GM23338 (cell line): ENCODE data around the gene VWA3B. TPM values are rescaled to one million over a fixed set of nuclear protein-coding genes. Genes with fewer than 3 reads are reported as not detected.

Experiments
- ATAC-seq: fragments of 200-7000 bp; cut with Tn5 transposase; 3 replicates; pipeline ENCODE4 v1.9.1; 2020
- DNase-seq: peaks from one replicate; pipeline ENCODE4 v3.0.0-alpha.2; 2015; ENCODE audit warnings: low spot score
- H2AFZ ChIP-seq: fragments of 200-600 bp; sonication (generic); 2 replicates; pipeline ENCODE4 v1.8.0; 2016; ENCODE audit warnings: antibody characterized with exemption, mild to moderate bottlenecking, moderate library complexity
- H3F3A ChIP-seq: fragments of 200-600 bp; sonication (generic); replicated peaks from 2 replicates; pipeline ENCODE4 v1.8.0; 2017; ENCODE audit warnings: antibody characterized with exemption, mixed run types, low read depth
- H3K27ac ChIP-seq: fragments of 200-600 bp; sonication (generic); 2 replicates; pipeline ENCODE4 v1.6.1; 2016; ENCODE audit warnings: low read depth
- H3K27me3 ChIP-seq: fragments of 200-600 bp; sonication (generic); 2 replicates; pipeline ENCODE4 v1.8.0; 2016; ENCODE audit warnings: mild to moderate bottlenecking, mixed run types, moderate library complexity; ENCODE audit not compliant: insufficient read depth
- H3K36me3 ChIP-seq: fragments of 200-600 bp; sonication (generic); 2 replicates; pipeline ENCODE4 v1.8.0; 2016; ENCODE audit warnings: mild to moderate bottlenecking; ENCODE audit not compliant: insufficient read depth
- H3K4me1 ChIP-seq: fragments of 200-600 bp; sonication (generic); 2 replicates; pipeline ENCODE4 v1.8.0; 2016; ENCODE audit warnings: mild to moderate bottlenecking, moderate library complexity; ENCODE audit not compliant: insufficient read depth
- H3K4me2 ChIP-seq: fragments of 200-600 bp; sonication (generic); 2 replicates; pipeline ENCODE4 v1.7.1; 2017; ENCODE audit warnings: mixed run types
- H3K4me3 ChIP-seq: fragments of 200-600 bp; sonication (generic); 2 replicates; pipeline ENCODE4 v1.6.1; 2016; ENCODE audit warnings: mixed run types
- H3K79me2 ChIP-seq: fragments of 200-600 bp; sonication (generic); replicated peaks from 2 replicates; pipeline ENCODE4 v1.8.0; 2017; ENCODE audit warnings: mild to moderate bottlenecking; ENCODE audit not compliant: insufficient read depth
- H3K9me2 ChIP-seq: fragments of 200-600 bp; sonication (generic); 2 replicates; pipeline ENCODE4 v1.8.0; 2017; ENCODE audit not compliant: insufficient read depth
- H4K20me1 ChIP-seq: fragments of 200-600 bp; sonication (generic); replicated peaks from 2 replicates; pipeline ENCODE4 v1.8.0; 2017; ENCODE audit warnings: mild to moderate bottlenecking; ENCODE audit not compliant: insufficient read depth
- H3K27ac Mint-ChIP-seq: 2 replicates; pipeline ENCODE4 v1.8.0; 2020; ENCODE audit warnings: inconsistent platforms, mild to moderate bottlenecking, moderate library complexity, mixed read lengths
- H3K27me3 Mint-ChIP-seq: 3 replicates; pipeline ENCODE4 v1.8.0; 2022; ENCODE audit warnings: low read depth, mild to moderate bottlenecking, moderate library complexity, mixed read lengths, inconsistent platforms; ENCODE audit not compliant: insufficient read depth, poor library complexity
- H3K36me3 Mint-ChIP-seq: 3 replicates; pipeline ENCODE4 v1.8.0; 2021; ENCODE audit warnings: low read depth, mild to moderate bottlenecking, inconsistent platforms, moderate library complexity, mixed read lengths
- H3K4me1 Mint-ChIP-seq: 3 replicates; pipeline ENCODE4 v1.8.0; 2020; ENCODE audit warnings: mild to moderate bottlenecking, inconsistent platforms, mixed read lengths
- H3K4me3 Mint-ChIP-seq: 3 replicates; pipeline ENCODE4 v1.8.0; 2021; ENCODE audit warnings: moderate library complexity, mild to moderate bottlenecking, inconsistent platforms, mixed read lengths
- H3K9me3 Mint-ChIP-seq: 3 replicates; pipeline ENCODE4 v1.8.0; 2020; ENCODE audit warnings: moderate library complexity, mild to moderate bottlenecking, inconsistent platforms, mixed read lengths
- CREB1 ChIP-seq: fragments of 250-450 bp; sonication (Bioruptor Pico); IDR thresholded peaks from 2 replicates; pipeline ENCODE4 v1.5.0; 2020; ENCODE audit warnings: low read depth, mild to moderate bottlenecking, moderate library complexity
- CTCF ChIP-seq, 2 experiments: fragments of 200-600 bp in 1 of 2; sonication (generic) in 1 of 2; conservative IDR thresholded peaks; 2 replicates each; pipeline versions ENCODE4 v1.5.1 to v1.6.1; 2016 to 2017; ENCODE audit warnings: antibody characterized with exemption in 2 of 2, low read depth in 2 of 2, mild to moderate bottlenecking in 2 of 2, moderate library complexity in 1 of 2
- EZH2 ChIP-seq: fragments of 200-600 bp; sonication (generic); IDR thresholded peaks from one replicate; pipeline ENCODE4 v1.8.0; 2017; ENCODE audit warnings: antibody characterized with exemption, mild to moderate bottlenecking, low read depth; ENCODE audit not compliant: unreplicated experiment
- REST ChIP-seq: IDR thresholded peaks from one replicate; pipeline ENCODE4 v1.6.1; 2018; ENCODE audit warnings: antibody characterized with exemption; ENCODE audit not compliant: unreplicated experiment
- STAT1 ChIP-seq: IDR thresholded peaks from one replicate; pipeline ENCODE4 v1.6.1; 2016; ENCODE audit warnings: antibody characterized with exemption; ENCODE audit not compliant: unreplicated experiment
- ZNF114 ChIP-seq: fragments of 250-450 bp; sonication (Bioruptor Pico); IDR thresholded peaks from 2 replicates; pipeline ENCODE4 v1.5.0; 2020; ENCODE audit warnings: mild to moderate bottlenecking, moderate library complexity
- ZNF331 ChIP-seq: fragments of 250-450 bp; sonication (Bioruptor Pico); IDR thresholded peaks from 2 replicates; pipeline ENCODE4 v1.5.0; 2020; ENCODE audit warnings: low read depth, mild to moderate bottlenecking, moderate library complexity
- polyA plus RNA-seq: library from polyadenylated mRNA; unstranded; fragments of >200 nt; fragmentation: Nextera tagmentation; extraction: Ambion mirVana; gene quantifications from 2 replicates; pipeline ENCODE4 v1.2.1, GENCODE V29; 2016
- total RNA-seq: library from RNA; depleted of rRNA; stranded (reverse); fragments of >200 nt; shearing (Covaris generic); gene quantifications from 2 replicates; pipeline ENCODE4 v1.2.3, GENCODE V29; 2014

Gene VWA3B
- total and polyA plus RNA-seq, 2 experiments from 2014 or later: not detected

GRCh38 chr2:98118161-98118560 lies 31.2 kb downstream of the VWA3B start:
- TF ChIP-seq STAT1: no peak
- TF ChIP-seq EZH2: no peak
- no peak for TF ChIP-seq REST
- no peak for TF ChIP-seq ZNF331
- TF ChIP-seq ZNF114 (CRISPR knock-in tag): no peak
- Histone ChIP-seq H3K27me3 (no peaks in the 10 kb centered on the region), H3K4me1 (no peaks in the 10 kb centered on the region), H3K4me2 (no peak overlapping the region), H3K79me2 (no peaks in the 10 kb centered on the region), H3K36me3 (no peaks in the 10 kb centered on the region), H3K4me3 (no peak overlapping the region), H3K27ac (no peak overlapping the region), H2AFZ (no peak overlapping the region), H3F3A (no peaks in the 10 kb centered on the region), H4K20me1 (no peaks in the 10 kb centered on the region), H3K9me2 (no peaks in the 10 kb centered on the region; the same call in 1 of the 2 replicates)
- Mint-ChIP-seq H3K9me3 (no peaks in the 10 kb centered on the region), H3K27me3 (no peaks in the 10 kb centered on the region), H3K4me1 (no peaks in the 10 kb centered on the region), H3K4me3 (no peak overlapping the region), H3K27ac (no peak overlapping the region), H3K36me3 (no peaks in the 10 kb centered on the region)
- no peak for DNase-seq
- no peak for ATAC-seq

- Mint-ChIP-seq H3K4me3 (no peak overlapping the region), H3K9me3 (no peaks in the 10 kb centered on the region), H3K36me3 (no peaks in the 10 kb centered on the region), H3K4me1 (no peaks in the 10 kb centered on the region), H3K27me3 (no peaks in the 10 kb centered on the region), H3K27ac (no peak overlapping the region)
- no peak overlapping the region for H3K4me3 ChIP-seq
- H3F3A ChIP-seq: no peaks in the 10 kb centered on the region
- DNase-seq (no peak), ATAC-seq (no peak)
- no peak overlapping the region for H3K4me2 ChIP-seq
- H3K36me3 ChIP-seq: no peaks in the 10 kb centered on the region
- H4K20me1 ChIP-seq: no peaks in the 10 kb centered on the region
- no peaks in the 10 kb centered on the region; the same call in 1 of the 2 replicates for H3K9me2 ChIP-seq
- H3K4me1 ChIP-seq: no peaks in the 10 kb centered on the region
- TF ChIP-seq CREB1 (no peak), ZNF114 (CRISPR knock-in tag) (no peak)
- H3K27me3 ChIP-seq: no peaks in the 10 kb centered on the region
- no peaks in the 10 kb centered on the region for H3K79me2 ChIP-seq
- H2AFZ ChIP-seq: no peak overlapping the region
- H3K27ac ChIP-seq: no peak overlapping the region
Observed at GRCh38 chr2:98118852-98119251, 31.9 kb downstream of the VWA3B start.

- Mint-ChIP-seq H3K4me1 (no peaks in the 10 kb centered on the region), H3K36me3 (no peaks in the 10 kb centered on the region), H3K27ac (no peak overlapping the region), H3K27me3 (peaks cover 2% of the 10 kb centered on the region), H3K9me3 (no peaks in the 10 kb centered on the region), H3K4me3 (no peak overlapping the region)
- Histone ChIP-seq H3K4me1 (no peaks in the 10 kb centered on the region), H3K27me3 (no peaks in the 10 kb centered on the region), H3F3A (no peaks in the 10 kb centered on the region), H3K27ac (no peak overlapping the region), H3K79me2 (no peaks in the 10 kb centered on the region), H2AFZ (no peak overlapping the region), H3K4me2 (no peak overlapping the region), H3K4me3 (no peak overlapping the region), H3K36me3 (no peaks in the 10 kb centered on the region), H4K20me1 (no peaks in the 10 kb centered on the region), H3K9me2 (no peaks in the 10 kb centered on the region; the same call in 1 of the 2 replicates)
- no peak for ATAC-seq
- no peak for DNase-seq
- TF ChIP-seq CTCF (conservative IDR thresholded peaks at IDR 0.05; ENCODE audit: low read depth in 2 of 2) (no peak), ZNF331 (no peak)
Observed at GRCh38 chr2:98121149-98121548, 34.2 kb downstream of the VWA3B start.
